Activated T-helper 1 cell treated with anti-CD3 and anti-CD28 coated beads, Interleukin-12 subunit alpha, Interleukin-12 subunit beta, Interleukin-2, Interleukin-4 antibody, amounts not matched to agents 30 ng/mL and 10 ng/mL and 1 ng/mL, durations not matched to agents 14 hours and 24 hours and 36 hours (primary cell): ENCODE measurements around the gene NBPF3. TPM values are rescaled to one million over a fixed set of nuclear protein-coding genes. Genes with fewer than 3 reads are reported as not detected.
"Not testable (repeated sequence)": the region's sequence is repeated elsewhere in the genome, so short reads cannot be mapped to it uniquely, and the experiment has no call there.

Source experiments
- DNase-seq: peaks from one replicate; pipeline ENCODE4 v3.0.0; 2021; ENCODE audit warnings: low spot score
- H3K27ac Mint-ChIP-seq: one replicate; pipeline ENCODE4 v1.8.0; 2021; ENCODE audit warnings: mild to moderate bottlenecking, mixed read lengths
- H3K27me3 Mint-ChIP-seq: one replicate; pipeline ENCODE4 v1.8.0; 2022; ENCODE audit warnings: mild to moderate bottlenecking, moderate library complexity, mixed read lengths; ENCODE audit not compliant: insufficient read depth
- H3K36me3 Mint-ChIP-seq: one replicate; pipeline ENCODE4 v1.8.0; 2021; ENCODE audit warnings: low read depth, mixed read lengths
- H3K4me1 Mint-ChIP-seq: one replicate; pipeline ENCODE4 v1.8.0; 2021; ENCODE audit warnings: low read depth, mixed read lengths
- H3K4me3 Mint-ChIP-seq: one replicate; pipeline ENCODE4 v1.8.0; 2021; ENCODE audit warnings: mild to moderate bottlenecking, moderate library complexity, mixed read lengths
- H3K9me3 Mint-ChIP-seq: one replicate; pipeline ENCODE4 v1.8.0; 2021; ENCODE audit warnings: mixed read lengths
- intact Hi-C: fragments of 100-400 bp; cut with micrococcal nuclease; formaldehyde crosslinking; loops from one replicate; pipeline ENCODE4 v1.15.1; 2024
- total RNA-seq: library from RNA; stranded (reverse); gene quantifications from 2 replicates; pipeline ENCODE4 v1.2.3, GENCODE V29; 2022

The NBPF3 gene, protein sequence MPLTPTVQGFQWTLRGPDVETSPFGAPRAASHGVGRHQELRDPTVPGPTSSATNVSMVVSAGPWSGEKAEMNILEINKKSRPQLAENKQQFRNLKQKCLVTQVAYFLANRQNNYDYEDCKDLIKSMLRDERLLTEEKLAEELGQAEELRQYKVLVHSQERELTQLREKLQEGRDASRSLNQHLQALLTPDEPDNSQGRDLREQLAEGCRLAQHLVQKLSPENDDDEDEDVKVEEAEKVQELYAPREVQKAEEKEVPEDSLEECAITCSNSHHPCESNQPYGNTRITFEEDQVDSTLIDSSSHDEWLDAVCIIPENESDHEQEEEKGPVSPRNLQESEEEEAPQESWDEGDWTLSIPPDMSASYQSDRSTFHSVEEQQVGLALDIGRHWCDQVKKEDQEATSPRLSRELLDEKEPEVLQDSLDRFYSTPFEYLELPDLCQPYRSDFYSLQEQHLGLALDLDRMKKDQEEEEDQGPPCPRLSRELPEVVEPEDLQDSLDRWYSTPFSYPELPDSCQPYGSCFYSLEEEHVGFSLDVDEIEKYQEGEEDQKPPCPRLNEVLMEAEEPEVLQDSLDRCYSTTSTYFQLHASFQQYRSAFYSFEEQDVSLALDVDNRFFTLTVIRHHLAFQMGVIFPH
- total RNA-seq = 3.3 and 3.4 TPM in 2 replicates

DNA sequence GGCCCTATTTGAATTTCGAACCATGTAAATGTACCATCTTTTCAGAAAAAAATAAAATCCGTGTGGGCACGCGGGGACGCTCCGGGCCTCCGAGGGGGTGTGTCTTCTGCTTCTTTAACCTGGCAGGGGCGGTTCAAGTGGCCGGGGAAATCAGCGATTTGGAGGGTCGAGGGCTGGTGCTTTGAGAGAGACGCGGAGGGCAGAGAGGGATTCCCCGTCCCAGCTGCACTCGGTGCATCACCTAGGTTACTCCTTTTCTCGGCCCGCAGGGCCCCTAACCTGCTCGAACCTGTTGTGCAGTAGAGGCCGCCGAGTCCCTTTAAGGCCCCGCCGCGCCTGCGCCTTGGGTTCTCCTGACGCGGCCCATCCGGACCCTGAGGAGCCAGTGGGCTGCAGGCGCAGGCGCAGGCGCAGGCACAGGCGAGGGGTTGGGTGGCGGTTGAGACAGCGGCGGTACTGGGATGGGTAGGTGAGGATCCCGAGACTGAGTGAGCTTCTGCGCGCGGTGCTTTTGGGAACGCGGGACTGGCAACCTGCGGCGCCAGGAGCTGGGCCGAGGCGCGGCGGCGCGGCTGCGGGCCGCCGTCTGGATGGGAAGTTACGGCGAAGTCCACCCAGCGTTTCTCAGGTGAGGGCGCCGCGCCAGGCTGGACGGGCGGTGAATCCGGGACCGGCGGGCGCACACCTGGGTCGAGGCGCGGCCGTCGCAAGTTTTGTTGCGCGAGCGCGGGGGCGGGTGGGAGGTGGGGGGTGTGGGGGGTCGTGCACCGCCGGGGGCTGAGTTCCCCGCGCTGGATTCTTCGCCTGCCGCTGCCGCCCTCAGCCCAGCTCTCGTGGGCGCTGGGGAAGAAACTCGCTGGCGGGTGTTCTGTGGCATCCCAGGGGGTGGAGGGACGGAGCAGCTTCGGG, at the start of gene NBPF3:
Gene NBPF3, plus strand, starts transcription at position 417 of the 909 bp plus-strand sequence. CDS start 4,950 bp downstream, outside the sequence.
- peak within 1 kb of the TSS; percentile 80 for H3K27ac Mint-ChIP-seq
- H3K27me3 Mint-ChIP-seq = peaks cover 29% of the 10 kb centered on the region
- intact Hi-C loops = loop anchor here (1.0 kb wide), 1 partner anchor 147 kb away; no protein-coding TSS in a partner anchor
- DNase-seq = peak; percentile 82
- peaks cover 16% of the 10 kb centered on the region for H3K4me1 Mint-ChIP-seq
- H3K9me3 Mint-ChIP-seq = no peaks in the 10 kb centered on the region
- H3K4me3 Mint-ChIP-seq = peak within 1 kb of the TSS; percentile 91
- H3K36me3 Mint-ChIP-seq = no peaks in the 10 kb centered on the region

DNA sequence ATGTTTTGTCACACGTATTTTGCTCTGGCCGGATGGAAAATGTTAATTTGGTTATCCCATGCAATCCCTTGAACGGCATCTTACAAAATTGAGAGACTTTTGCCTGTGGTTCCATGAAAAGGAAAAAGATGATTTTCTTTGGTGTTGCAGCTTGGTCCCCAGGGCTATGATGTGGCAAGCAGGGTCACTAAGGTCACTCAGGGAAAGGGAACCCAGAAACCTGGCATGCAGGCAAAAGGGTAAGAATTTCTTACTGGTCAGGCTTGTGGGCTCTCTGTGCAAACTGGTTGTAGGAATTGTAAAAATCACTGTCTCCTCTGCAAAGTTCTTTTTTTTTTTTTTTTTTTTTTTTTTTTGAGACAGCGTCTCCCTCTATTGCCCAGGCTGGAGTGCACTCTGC, 48.4 kb upstream of the NBPF3 start:
- Mint-ChIP-seq H3K27me3 (peaks cover 13% of the 10 kb centered on the region), H3K27ac (no peak overlapping the region), H3K36me3 (no peaks in the 10 kb centered on the region), H3K4me1 (no peaks in the 10 kb centered on the region), H3K4me3 (no peak overlapping the region), H3K9me3 (no peaks in the 10 kb centered on the region)
- no peak for DNase-seq
- intact Hi-C loops = no loop called here

DNA sequence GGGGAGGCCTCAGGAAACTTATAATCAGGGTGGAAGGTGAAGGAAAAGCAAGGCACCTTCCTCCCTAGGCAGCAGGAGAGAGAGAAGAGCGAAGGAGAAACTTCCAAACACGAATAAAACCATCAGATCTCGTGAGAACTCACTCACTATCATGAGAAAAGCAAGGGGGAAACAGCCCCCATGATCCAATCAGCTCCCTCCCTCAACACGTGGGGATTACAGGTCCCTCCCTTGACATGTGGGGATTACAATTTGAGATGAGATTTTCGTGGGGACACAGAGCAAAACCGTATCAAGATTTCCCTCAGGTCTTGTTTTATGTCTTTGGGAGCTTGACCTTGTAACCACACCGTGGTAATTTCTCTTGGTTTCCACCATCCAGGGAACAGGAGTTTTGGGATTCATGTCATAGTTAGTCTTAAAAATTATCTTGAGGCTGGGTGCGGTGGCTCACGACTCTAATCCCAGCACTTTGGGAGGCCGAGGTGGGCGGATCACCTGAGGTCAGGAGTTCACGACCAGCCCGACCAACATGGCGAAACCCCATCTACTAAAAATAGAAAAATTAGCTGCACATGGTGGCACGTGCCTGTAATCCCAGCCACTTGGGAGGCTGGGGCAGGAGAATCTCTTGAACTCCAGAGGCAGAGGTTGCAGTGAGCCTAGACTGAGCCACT, 47.2 kb upstream of the NBPF3 start:
- H3K27ac Mint-ChIP-seq = no peak overlapping the region
- H3K27me3 Mint-ChIP-seq = peaks cover 14% of the 10 kb centered on the region
- intact Hi-C loops = no loop called here
- DNase-seq = no peak
- no peaks in the 10 kb centered on the region for H3K4me1 Mint-ChIP-seq
- no peaks in the 10 kb centered on the region for H3K9me3 Mint-ChIP-seq
- no peak overlapping the region for H3K4me3 Mint-ChIP-seq
- H3K36me3 Mint-ChIP-seq = no peaks in the 10 kb centered on the region

DNA sequence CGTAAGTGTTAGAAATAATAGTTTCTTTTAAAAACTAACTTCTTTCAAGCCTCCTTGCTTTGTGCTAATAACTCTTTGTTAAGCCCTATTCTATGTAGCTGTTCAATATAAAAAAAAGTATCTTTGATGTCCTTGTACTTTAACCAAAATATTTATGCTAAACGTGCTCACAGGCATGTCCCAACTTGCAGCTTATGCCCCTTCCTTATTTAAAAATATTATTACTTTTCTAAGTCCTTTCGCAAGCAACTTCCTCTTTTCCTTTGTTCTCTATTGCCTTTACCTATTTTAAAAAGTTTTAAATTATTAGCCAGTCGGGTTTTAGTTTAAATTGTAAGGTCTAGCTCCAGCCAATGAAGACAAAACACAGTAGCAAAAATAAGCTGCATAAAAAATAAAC, 43.4 kb upstream of the NBPF3 start:
- no peak overlapping the region for H3K27ac Mint-ChIP-seq
- no peaks in the 10 kb centered on the region for H3K9me3 Mint-ChIP-seq
- DNase-seq = no peak
- intact Hi-C loops = no loop called here
- H3K4me3 Mint-ChIP-seq = no peak overlapping the region
- no peaks in the 10 kb centered on the region for H3K36me3 Mint-ChIP-seq
- H3K27me3 Mint-ChIP-seq = peaks cover 30% of the 10 kb centered on the region
- H3K4me1 Mint-ChIP-seq = no peaks in the 10 kb centered on the region

DNA sequence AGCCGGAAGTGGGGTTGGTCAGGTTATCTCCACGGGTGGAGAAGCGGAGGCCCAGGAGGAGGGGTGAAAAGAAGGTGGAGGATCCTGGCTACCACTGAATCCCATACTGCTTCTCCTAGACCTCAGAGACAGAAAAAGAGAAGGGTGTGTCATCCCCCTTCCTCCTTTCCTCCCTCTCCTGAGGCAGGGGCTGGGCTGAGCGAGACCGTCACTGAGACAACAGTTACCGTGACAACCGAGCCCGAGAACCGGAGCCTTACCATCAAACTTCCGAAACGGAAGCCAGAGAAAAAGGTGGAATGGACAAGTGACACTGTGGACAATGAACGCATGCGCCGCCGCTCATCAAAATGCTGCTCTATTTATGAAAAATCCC, 42.1 kb upstream of the NBPF3 start:
- Mint-ChIP-seq H3K27me3 (peaks cover 33% of the 10 kb centered on the region), H3K4me1 (no peaks in the 10 kb centered on the region), H3K36me3 (no peaks in the 10 kb centered on the region), H3K9me3 (no peaks in the 10 kb centered on the region), H3K4me3 (peak overlapping the region; percentile 22), H3K27ac (no peak overlapping the region)
- intact Hi-C loops = no loop called here
- DNase-seq = no peak

DNA sequence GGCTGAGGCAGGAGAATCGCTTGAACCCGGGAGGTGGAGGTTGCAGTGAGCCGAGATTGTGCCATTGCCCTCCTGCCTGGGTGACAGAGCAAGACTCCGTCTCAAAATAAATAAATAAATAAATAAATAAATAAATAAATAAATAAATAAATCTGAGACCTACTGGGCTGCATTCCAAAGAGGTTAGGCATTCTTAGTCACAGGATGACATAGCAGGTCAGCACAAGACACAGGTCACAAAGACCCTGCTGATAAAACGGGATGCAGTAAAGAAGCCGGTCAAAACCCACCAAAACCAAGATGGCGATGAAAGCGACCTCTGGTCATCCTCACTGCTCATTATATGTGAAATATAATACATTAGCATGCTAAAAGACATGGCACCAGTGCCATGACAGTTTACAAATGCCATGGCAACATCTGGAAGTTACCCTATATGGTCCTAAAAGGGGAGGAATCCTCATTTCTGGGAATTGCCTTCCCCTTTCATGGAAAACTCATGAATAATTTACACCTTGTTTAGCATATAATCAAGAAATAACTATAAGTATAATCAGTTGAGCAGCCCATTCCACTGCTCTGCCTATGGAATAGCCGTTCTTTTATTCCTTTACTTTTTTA, 38.1 kb upstream of the NBPF3 start:
- peaks cover 31% of the 10 kb centered on the region for H3K27me3 Mint-ChIP-seq
- H3K4me1 Mint-ChIP-seq, H3K9me3 Mint-ChIP-seq, H3K4me3 Mint-ChIP-seq, intact Hi-C loops, H3K36me3 Mint-ChIP-seq, H3K27ac Mint-ChIP-seq, DNase-seq: not testable (repeated sequence)

DNA sequence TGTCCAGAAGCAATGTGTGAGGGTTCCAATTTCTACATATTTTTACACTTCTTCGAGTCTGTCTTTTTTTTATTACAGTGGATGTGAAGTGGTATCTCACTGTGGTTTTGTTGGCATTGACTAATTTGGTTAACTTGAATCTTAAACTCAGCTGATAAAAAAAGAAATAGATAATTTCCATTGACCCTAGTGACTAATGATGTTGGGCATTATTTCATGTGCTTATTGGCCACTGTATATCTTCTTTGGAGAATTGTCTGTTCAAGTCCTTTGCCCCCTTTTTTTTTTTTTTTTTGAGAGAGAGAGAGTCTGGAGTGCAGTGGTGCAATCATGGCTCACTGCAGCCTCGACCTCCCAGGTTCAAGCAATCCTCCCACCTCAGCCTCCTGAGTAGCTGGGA, 33.3 kb upstream of the NBPF3 start:
- no peaks in the 10 kb centered on the region for H3K36me3 Mint-ChIP-seq
- no peak overlapping the region for H3K27ac Mint-ChIP-seq
- intact Hi-C loops = no loop called here
- no peaks in the 10 kb centered on the region for H3K9me3 Mint-ChIP-seq
- no peak for DNase-seq
- peaks cover 30% of the 10 kb centered on the region for H3K27me3 Mint-ChIP-seq
- no peak overlapping the region for H3K4me3 Mint-ChIP-seq
- no peaks in the 10 kb centered on the region for H3K4me1 Mint-ChIP-seq

DNA sequence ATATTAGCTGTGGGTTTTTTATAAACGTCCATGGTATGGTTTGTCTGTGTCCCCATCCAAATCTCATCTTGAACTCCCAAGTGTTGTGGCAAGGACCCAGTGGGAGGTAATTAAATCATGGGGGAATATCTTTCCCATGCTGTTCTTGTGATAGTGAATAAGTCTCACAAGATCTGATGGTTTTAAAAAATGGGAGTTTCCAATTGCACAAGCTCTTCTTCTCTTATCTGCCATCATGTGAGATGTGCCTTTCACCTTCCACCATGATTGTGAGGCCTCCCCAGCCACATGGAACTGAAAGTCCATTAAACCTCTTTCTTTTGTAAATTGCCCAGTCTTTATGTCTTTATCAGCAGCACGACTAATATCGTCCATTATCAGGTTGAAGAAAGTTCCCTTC, 30.0 kb upstream of the NBPF3 start:
- H3K4me3 Mint-ChIP-seq, H3K9me3 Mint-ChIP-seq, DNase-seq, H3K4me1 Mint-ChIP-seq, H3K27ac Mint-ChIP-seq, intact Hi-C loops, H3K36me3 Mint-ChIP-seq: not testable (repeated sequence)
- H3K27me3 Mint-ChIP-seq = peaks cover 28% of the 10 kb centered on the region

DNA sequence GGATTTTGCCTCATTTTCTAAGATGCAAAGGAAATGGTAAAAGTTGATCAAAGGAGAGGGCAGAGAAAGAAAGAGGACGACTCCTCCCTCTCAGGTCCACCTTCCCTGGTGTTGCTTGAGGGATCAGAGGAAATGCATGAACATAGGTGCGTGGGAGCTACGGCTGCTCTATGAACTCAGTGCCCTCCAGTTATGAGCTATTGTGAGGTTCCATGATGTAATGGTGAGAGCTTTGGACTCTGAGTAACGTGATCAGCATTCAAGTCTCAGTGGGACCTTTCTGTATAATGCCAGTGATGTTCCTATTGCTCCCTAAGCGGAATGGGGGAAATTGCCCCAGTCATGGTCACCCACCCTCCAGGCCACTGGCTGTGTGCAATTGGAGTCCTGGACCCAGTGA, 25.9 kb upstream of the NBPF3 start:
- Mint-ChIP-seq H3K27me3 (peaks cover 36% of the 10 kb centered on the region), H3K4me1 (no peaks in the 10 kb centered on the region), H3K36me3 (no peaks in the 10 kb centered on the region), H3K4me3 (no peak overlapping the region), H3K27ac (no peak overlapping the region), H3K9me3 (no peaks in the 10 kb centered on the region)
- intact Hi-C loops = no loop called here
- no peak for DNase-seq

DNA sequence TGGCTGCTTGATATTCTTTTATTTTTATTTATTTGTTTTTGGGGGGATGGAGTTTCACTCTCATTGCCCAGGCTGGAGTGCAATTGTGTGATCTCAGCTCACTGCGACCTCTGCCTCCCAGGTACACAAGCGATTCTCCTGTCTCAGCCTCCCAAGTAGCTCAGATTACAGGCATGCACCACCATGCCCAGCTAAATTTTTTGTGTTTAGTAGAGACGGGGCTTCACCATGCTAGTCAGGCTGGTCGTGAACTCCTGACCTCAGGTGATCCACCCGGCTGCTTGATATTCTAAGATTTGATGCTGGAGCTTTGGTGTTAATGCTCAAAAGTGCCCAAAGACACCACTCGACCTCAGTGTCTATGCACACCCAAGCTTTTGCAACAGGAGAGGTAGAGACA, 19.6 kb upstream of the NBPF3 start:
- intact Hi-C loops, H3K4me3 Mint-ChIP-seq, H3K27ac Mint-ChIP-seq, H3K36me3 Mint-ChIP-seq, DNase-seq, H3K9me3 Mint-ChIP-seq, H3K4me1 Mint-ChIP-seq: not testable (repeated sequence)
- peaks cover 34% of the 10 kb centered on the region for H3K27me3 Mint-ChIP-seq

DNA sequence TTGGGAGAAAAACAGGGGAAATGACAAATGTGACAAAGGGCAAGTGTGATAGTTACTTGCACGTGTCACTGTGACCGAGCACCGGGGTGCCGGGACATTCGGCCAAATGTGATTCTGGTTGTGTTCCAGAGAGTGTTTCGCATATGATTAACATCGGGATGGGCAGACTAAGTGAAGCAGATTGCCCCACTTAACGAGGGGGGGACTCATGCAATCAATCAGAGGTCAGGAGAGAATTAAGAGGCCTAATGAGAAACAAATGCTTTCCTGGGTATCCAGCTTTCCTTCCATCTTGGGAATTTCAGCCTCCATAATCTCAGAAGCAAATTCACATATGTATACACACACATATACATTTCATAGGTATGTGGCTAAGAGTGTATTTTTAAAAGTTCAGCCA, 18.6 kb upstream of the NBPF3 start:
- H3K27ac Mint-ChIP-seq, DNase-seq, H3K9me3 Mint-ChIP-seq, intact Hi-C loops, H3K36me3 Mint-ChIP-seq, H3K4me3 Mint-ChIP-seq, H3K4me1 Mint-ChIP-seq: not testable (repeated sequence)
- H3K27me3 Mint-ChIP-seq = peaks cover 31% of the 10 kb centered on the region

DNA sequence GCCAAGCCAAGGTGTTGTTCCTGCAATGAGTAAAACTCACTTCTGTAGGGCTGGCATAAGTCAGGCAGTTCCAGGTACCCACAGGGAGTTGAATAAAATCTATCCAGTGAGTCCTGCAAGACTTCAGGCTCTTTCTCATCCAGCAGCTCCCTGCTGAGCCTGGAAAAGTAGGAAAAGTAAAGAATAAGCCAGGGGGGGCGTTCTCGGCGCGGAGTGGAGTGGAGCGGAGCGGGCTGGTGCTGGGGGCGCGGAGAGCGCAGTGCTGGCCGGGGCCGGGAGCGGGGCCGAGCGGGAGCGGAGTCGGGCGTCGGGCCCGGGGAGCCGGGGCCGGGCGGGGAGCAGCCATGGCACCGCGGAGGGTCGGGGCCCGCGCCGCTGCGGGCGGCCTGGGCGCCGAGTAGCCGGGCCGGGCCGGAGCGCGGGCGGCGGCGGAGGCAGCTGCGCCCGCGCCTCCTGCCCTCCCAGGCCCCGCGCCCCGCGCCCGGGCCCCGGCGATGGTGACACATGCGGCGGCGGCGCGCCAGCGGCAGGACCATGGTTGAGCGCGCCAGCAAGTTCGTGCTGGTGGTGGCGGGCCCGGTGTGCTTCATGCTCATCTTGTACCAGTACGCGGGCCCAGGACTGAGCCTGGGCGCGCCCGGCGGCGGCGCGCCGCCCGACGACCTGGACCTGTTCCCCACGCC, 12.0 kb upstream of the NBPF3 start:
- intact Hi-C loops, DNase-seq, H3K36me3 Mint-ChIP-seq, H3K9me3 Mint-ChIP-seq, H3K4me3 Mint-ChIP-seq, H3K4me1 Mint-ChIP-seq, H3K27ac Mint-ChIP-seq: not testable (repeated sequence)
- H3K27me3 Mint-ChIP-seq = peaks cover 18% of the 10 kb centered on the region
